Brain microvascular endothelial cell (primary cell): ENCODE measurements around the gene RHOJ.

ENCODE experiments used
- DNase-seq: peaks from one replicate; pipeline ENCODE4 v3.0.0-alpha.2; 2020
- H3K27ac ChIP-seq: fragments of 250-450 bp; sonication (Bioruptor Pico); 2 replicates; pipeline ENCODE4 v1.5.1; 2020; ENCODE audit warnings: mild to moderate bottlenecking, moderate library complexity
- H3K27me3 ChIP-seq: fragments of 250-450 bp; sonication (Bioruptor Pico); replicated peaks from 2 replicates; pipeline ENCODE4 v1.5.1; 2020; ENCODE audit warnings: mild to moderate bottlenecking
- H3K36me3 ChIP-seq: fragments of 250-450 bp; sonication (Bioruptor Pico); replicated peaks from 2 replicates; pipeline ENCODE4 v1.5.1; 2020; ENCODE audit warnings: mild to moderate bottlenecking
- H3K4me3 ChIP-seq: 2 replicates; pipeline ENCODE4 v1.5.1; 2011; ENCODE audit warnings: low read depth, mild to moderate bottlenecking, control low read depth, low read length, moderate library complexity
- CTCF ChIP-seq: IDR thresholded peaks from 2 replicates; pipeline ENCODE4 v1.5.1; 2011; ENCODE audit warnings: low read depth, mild to moderate bottlenecking, moderate library complexity, low read length, control low read depth, inconsistent platforms; ENCODE audit errors: missing control alignments
- in situ Hi-C: cut with HindIII; loops from 2 replicates; pipeline ENCODE4 v1.10.0; 2017; ENCODE audit warnings: low sequenced_read_pairs, low pct_ligation_motif_present

Gene RHOJ

GRCh38 chr14:63182968-63183367 lies 21.3 kb upstream of the RHOJ start:
- H3K36me3 ChIP-seq, result no peaks in the 10 kb centered on the region
- H3K27me3 ChIP-seq, result no peaks in the 10 kb centered on the region
- in situ Hi-C loops, result no loop called here
- no peak overlapping the region for H3K27ac ChIP-seq
- no peak for TF ChIP-seq CTCF
- H3K4me3 ChIP-seq, result no peak overlapping the region
- no peak for DNase-seq

DNA sequence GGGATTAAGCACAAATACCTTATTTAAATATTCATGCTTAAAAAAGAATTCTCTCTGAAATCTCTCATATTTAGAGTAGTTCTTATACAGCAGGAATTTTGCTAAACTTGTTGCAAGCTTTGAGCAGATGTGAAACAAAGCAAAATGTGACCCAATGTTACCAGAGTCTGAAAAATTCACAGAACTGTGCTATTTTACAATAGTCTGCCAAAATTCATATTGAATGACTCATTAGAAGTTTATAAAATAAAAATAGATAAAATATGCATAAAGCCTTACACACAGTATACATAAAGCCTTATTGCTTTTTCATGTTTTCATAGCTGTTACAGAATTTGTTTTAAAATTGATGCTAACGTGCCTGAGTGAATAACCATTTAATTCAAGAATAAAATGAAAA lies 17.8 kb upstream of the RHOJ start:
- Histone ChIP-seq H3K36me3 (no peaks in the 10 kb centered on the region), H3K4me3 (no peak overlapping the region), H3K27ac (no peak overlapping the region), H3K27me3 (no peaks in the 10 kb centered on the region)
- no peak for DNase-seq
- no peak for TF ChIP-seq CTCF
- in situ Hi-C loops, result no loop called here

DNA sequence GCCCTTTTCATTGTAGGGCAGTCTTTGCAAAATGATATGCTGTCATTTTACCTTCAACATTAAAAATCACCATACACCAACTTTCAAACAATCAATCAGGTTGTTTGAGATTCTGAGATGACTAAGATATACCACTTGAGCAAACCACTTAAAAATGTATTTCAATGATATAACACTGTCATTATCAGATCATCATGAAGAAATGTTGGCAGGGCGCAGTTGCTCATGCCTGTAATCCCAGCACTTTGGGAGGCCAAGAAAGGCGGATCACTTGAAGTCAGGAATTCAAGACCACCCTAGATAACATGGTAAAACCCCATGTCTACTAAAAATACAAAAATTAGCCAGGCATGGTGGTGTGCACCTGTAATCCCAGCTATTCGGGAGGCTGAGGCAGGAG lies 13.0 kb upstream of the RHOJ start:
- H3K4me3 ChIP-seq, result no peak overlapping the region
- DNase-seq, result no peak
- in situ Hi-C loops, result no loop called here
- H3K36me3 ChIP-seq, result no peaks in the 10 kb centered on the region
- no peak for TF ChIP-seq CTCF
- no peaks in the 10 kb centered on the region for H3K27me3 ChIP-seq
- H3K27ac ChIP-seq, result no peak overlapping the region

GRCh38 chr14:63192085-63192484 lies 12.2 kb upstream of the RHOJ start:
- Histone ChIP-seq H3K36me3 (no peaks in the 10 kb centered on the region), H3K27ac (no peak overlapping the region), H3K4me3 (no peak overlapping the region), H3K27me3 (no peaks in the 10 kb centered on the region)
- no peak for TF ChIP-seq CTCF
- no peak for DNase-seq
- in situ Hi-C loops, result no loop called here

- in situ Hi-C loops, result no loop called here
- no peaks in the 10 kb centered on the region for H3K27me3 ChIP-seq
- H3K4me3 ChIP-seq, result no peak overlapping the region
- TF ChIP-seq CTCF, result no peak
- H3K36me3 ChIP-seq, result no peaks in the 10 kb centered on the region
- no peak overlapping the region for H3K27ac ChIP-seq
- DNase-seq, result no peak
These were observed 11.0 kb upstream of the RHOJ start for GRCh38 chr14:63193236-63193635.

- no peaks in the 10 kb centered on the region for H3K27me3 ChIP-seq
- no peak overlapping the region for H3K4me3 ChIP-seq
- no peak for TF ChIP-seq CTCF
- no peak overlapping the region for H3K27ac ChIP-seq
- no peaks in the 10 kb centered on the region for H3K36me3 ChIP-seq
- no peak for DNase-seq
- in situ Hi-C loops, result no loop called here
These were observed 4.1 kb upstream of the RHOJ start for GRCh38 chr14:63200035-63200740.
